Right atrium auricular region (tissue), 2 donors: Measurements from ENCODE around the gene OR52N4. TPM values are rescaled to one million over a fixed set of nuclear protein-coding genes. Genes with fewer than 3 reads are reported as not detected.
A peak's percentile ranks its signal among the peaks of the same experiment; 100 is the strongest.
"Not testable (repeated sequence)": the region's sequence is repeated elsewhere in the genome, so short reads cannot be mapped to it uniquely, and the experiment has no call there.

Experiments used
- DNase-seq: peaks from one replicate; pipeline ENCODE4 v3.0.0-alpha.2; 2019; ENCODE audit warnings: low spot score
- H3K27ac ChIP-seq, 2 donors: fragments of 200-600 bp; sonication (generic); 1 replicate in 1 of 2; 2 replicates in 1 of 2; pipeline ENCODE4 v1.5.1; 2016 to 2019
- H3K27me3 ChIP-seq, 2 donors: fragments of 200-600 bp; sonication (generic); one replicate each; pipeline versions ENCODE4 v1.5.1 to v1.6.0; 2017 to 2019
- H3K36me3 ChIP-seq: fragments of 200-600 bp; sonication (generic); one replicate; pipeline ENCODE4 v1.5.1; 2016
- H3K4me1 ChIP-seq, 2 donors: fragments of 200-600 bp; sonication (generic); one replicate each; pipeline versions ENCODE4 v1.5.1 to v1.6.0; 2017 to 2019
- H3K4me3 ChIP-seq, 2 donors: fragments of 200-600 bp; sonication (generic); 1 replicate in 1 of 2; 2 replicates in 1 of 2; pipeline ENCODE4 v1.5.1; 2017 to 2019; ENCODE audit warnings: mild to moderate bottlenecking in 1 of 2, moderate library complexity in 1 of 2
- H3K9me3 ChIP-seq, 2 donors: fragments of 200-600 bp; sonication (generic); one replicate each; pipeline ENCODE4 v1.5.1; 2019
- CTCF ChIP-seq, 2 donors: fragments of 200-600 bp; sonication (generic); IDR thresholded peaks; one replicate each; pipeline ENCODE4 v1.5.1; 2019; ENCODE audit warnings: antibody characterized with exemption in 2 of 2
- total RNA-seq, 2 donors: library from RNA; depleted of rRNA; stranded (reverse); fragments of >200 nt; gene quantifications; one replicate each; pipeline ENCODE4 v1.1.0, GENCODE V29; 2016

OR52N4 gene
- not detected for total RNA-seq

- no peak for TF ChIP-seq CTCF (IDR thresholded peaks at IDR 0.05)
Measured at GRCh38 chr11:5753943-5754342, at the start of gene OR52N4. Gene OR52N4 (plus strand): TSS chr11:5754243. CDS start chr11:5754741, 498 bp downstream.

GRCh38 chr11:5705688-5706087, 48.4 kb upstream of the OR52N4 start:
- no peak for TF ChIP-seq CTCF (IDR thresholded peaks at IDR 0.05)
- Histone ChIP-seq H3K36me3 (peaks cover 15% of the 10 kb centered on the region), H3K27me3 (no peaks in the 10 kb centered on the region), H3K4me3 (no peak overlapping the region), H3K4me1 (no peaks in the 10 kb centered on the region), H3K9me3 (no peaks in the 10 kb centered on the region), H3K27ac (no peak overlapping the region)
- DNase-seq = no peak

More at GRCh38 chr11:5753943-5754342, at the start of gene OR52N4:
- no peak within 1 kb of the TSS for H3K27ac ChIP-seq
- H3K9me3 ChIP-seq = no peaks in the 10 kb centered on the region
- H3K36me3 ChIP-seq = no peaks in the 10 kb centered on the region
- H3K4me3 ChIP-seq = no peak within 1 kb of the TSS
- no peak for DNase-seq
- no peaks in the 10 kb centered on the region for H3K27me3 ChIP-seq
- no peaks in the 10 kb centered on the region for H3K4me1 ChIP-seq

- Histone ChIP-seq H3K36me3 (peaks cover 15% of the 10 kb centered on the region), H3K4me1 (no peaks in the 10 kb centered on the region), H3K9me3 (no peaks in the 10 kb centered on the region), H3K27me3 (no peaks in the 10 kb centered on the region), H3K27ac (no peak overlapping the region), H3K4me3 (no peak overlapping the region)
- TF ChIP-seq CTCF (IDR thresholded peaks at IDR 0.05) = peak in 1 of 2 donors; percentile 43
- no peak for DNase-seq
Measured at GRCh38 chr11:5712507-5712906, 41.5 kb upstream of the OR52N4 start.

- TF ChIP-seq CTCF (IDR thresholded peaks at IDR 0.05) = no peak
- no peaks in the 10 kb centered on the region for H3K27me3 ChIP-seq
- H3K4me3 ChIP-seq = no peak overlapping the region
- no peaks in the 10 kb centered on the region for H3K9me3 ChIP-seq
- no peak overlapping the region for H3K27ac ChIP-seq
- no peaks in the 10 kb centered on the region for H3K4me1 ChIP-seq
- no peak for DNase-seq
- peaks cover 6% of the 10 kb centered on the region for H3K36me3 ChIP-seq
Measured at GRCh38 chr11:5713695-5714094, 40.3 kb upstream of the OR52N4 start.

GRCh38 chr11:5716518-5716917, 37.5 kb upstream of the OR52N4 start:
- H3K27me3 ChIP-seq, H3K4me1 ChIP-seq, H3K27ac ChIP-seq, DNase-seq, H3K36me3 ChIP-seq, H3K9me3 ChIP-seq, H3K4me3 ChIP-seq: not testable (repeated sequence)

- no peak for DNase-seq
- no peak for TF ChIP-seq CTCF (IDR thresholded peaks at IDR 0.05)
Measured at GRCh38 chr11:5719703-5720495, 34.1 kb upstream of the OR52N4 start.

More at GRCh38 chr11:5719703-5720495, 34.1 kb upstream of the OR52N4 start:
- H3K27me3 ChIP-seq = no peaks in the 10 kb centered on the region
- H3K9me3 ChIP-seq = no peaks in the 10 kb centered on the region
- no peak overlapping the region for H3K27ac ChIP-seq
- no peaks in the 10 kb centered on the region for H3K36me3 ChIP-seq
- no peak overlapping the region for H3K4me3 ChIP-seq
- no peaks in the 10 kb centered on the region for H3K4me1 ChIP-seq
